LHCN-M2 (cell line): ENCODE data around the gene APBB3. TPM values are rescaled to one million over a fixed set of nuclear protein-coding genes. Genes with fewer than 3 reads are reported as not detected.
A peak's percentile ranks its signal among the peaks of the same experiment; 100 is the strongest.
"Not testable (repeated sequence)": the region's sequence is repeated elsewhere in the genome, so short reads cannot be mapped to it uniquely, and the experiment has no call there.

Source experiments
- DNase-seq: peaks from one replicate; pipeline ENCODE4 v3.0.0-alpha.2; 2012; ENCODE audit warnings: low read depth
- polyA plus RNA-seq: library from polyadenylated mRNA; unstranded; fragments of >200 nt; gene quantifications from one replicate; pipeline ENCODE4 v1.2.1, GENCODE V29; 2012; ENCODE audit warnings: missing spikeins
- total RNA-seq: library from RNA; depleted of rRNA; stranded (reverse); fragments of >200 nt; gene quantifications from 2 replicates; pipeline ENCODE4 v1.2.3, GENCODE V29; 2014; rRNA removed

APBB3 gene, protein sequence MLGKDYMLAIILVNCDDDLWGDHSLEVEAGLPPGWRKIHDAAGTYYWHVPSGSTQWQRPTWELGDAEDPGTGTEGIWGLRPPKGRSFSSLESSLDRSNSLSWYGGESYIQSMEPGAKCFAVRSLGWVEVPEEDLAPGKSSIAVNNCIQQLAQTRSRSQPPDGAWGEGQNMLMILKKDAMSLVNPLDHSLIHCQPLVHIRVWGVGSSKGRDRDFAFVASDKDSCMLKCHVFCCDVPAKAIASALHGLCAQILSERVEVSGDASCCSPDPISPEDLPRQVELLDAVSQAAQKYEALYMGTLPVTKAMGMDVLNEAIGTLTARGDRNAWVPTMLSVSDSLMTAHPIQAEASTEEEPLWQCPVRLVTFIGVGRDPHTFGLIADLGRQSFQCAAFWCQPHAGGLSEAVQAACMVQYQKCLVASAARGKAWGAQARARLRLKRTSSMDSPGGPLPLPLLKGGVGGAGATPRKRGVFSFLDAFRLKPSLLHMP
- total RNA-seq, result 17.2 and 19.4 TPM in 2 replicates
- 11.6 TPM for polyA plus RNA-seq

DNA sequence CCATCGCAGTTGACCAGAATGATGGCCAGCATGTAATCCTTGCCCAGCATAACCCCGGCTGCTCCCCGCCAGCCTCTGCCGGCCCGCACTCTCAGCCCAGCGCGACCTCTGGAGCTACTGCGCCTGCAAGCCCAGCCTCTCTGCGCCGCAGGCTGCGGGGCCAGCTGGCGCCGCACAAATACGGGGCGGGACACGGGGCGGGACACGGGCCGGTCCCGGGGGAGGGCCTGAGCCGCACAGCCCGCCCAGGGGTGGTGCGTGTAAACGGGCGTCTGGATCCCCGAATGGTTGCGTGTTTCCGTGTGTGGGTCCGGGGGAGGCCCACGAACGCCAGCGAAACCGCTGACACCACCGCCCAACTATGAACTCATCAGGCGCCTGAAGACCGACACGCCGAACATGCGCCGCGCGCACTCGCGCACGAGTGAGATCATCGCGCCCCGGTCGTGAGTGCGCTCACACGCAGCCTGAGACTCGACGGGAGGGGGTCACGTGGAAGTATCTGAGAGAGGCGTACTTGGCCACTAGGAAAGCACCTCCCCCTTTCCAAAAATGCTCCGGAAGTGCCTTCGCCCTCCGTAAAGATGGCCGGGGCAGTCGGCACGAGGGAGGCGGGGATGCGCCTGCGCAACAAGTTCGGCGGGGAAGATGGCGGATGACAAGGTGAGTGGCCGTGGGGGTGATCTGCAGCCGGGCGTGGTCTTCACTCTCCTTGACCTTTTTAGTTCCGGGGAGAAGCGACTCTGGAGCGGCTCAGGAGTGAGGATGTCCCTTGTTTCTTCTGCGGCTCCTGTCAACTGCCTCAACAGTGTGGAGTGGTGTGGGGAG lies at the start of gene APBB3, which contains the start of gene SLC35A4:
APBB3 (minus strand) TSS at position 403 of the 828 bp plus-strand sequence; CDS start at position 50, 353 bp downstream.
SLC35A4 (plus strand) TSS at position 633 of the 828 bp plus-strand sequence. CDS start 2,342 bp downstream, outside the sequence.
- DNase-seq, result peak; percentile 99

DNA sequence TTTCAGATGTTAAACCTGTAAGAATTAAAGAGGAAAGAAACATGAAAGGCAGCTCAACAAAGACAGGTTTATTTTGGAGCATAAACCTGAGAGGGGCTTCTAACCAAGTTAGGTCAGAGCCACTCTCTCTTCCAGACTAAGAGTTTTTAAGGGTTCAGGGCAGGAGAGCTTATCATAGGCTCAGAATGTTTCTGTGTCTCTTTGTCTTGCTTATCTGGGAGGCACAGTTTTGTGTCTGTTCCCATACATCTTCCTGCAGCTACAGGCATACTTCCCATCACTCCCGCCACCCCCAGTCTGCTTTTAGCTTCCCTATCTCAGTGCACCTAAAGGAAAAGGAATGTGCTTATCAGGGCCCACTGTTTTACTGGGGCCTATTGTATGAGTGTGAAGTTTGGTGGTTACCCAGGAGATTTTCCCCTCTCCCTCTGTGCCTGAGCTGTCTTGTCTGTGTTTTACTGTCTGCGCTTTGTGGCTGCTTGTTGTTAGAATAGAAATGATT lies 46.7 kb upstream of the APBB3 start:
- no peak for DNase-seq

DNA sequence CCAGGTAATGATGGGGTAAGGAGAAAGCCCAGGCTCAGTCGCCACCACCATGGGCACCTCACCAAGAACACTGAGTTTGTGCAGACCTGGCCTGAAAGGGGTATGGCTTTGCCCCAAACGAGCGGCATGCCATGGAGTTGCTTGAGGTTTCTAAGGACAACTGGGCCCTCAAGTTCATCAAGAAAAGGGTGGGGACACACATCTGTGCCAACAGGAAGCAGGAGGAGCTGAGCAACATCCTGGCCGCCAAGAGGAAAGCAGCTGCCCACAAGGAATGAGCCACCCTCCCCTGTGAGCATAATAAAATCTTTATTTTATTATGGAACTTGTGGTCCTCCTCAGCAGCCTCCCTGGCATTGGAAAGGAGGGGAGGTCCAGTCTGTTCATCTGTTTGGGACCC lies 44.7 kb upstream of the APBB3 start:
- peak; percentile 60 for DNase-seq

DNA sequence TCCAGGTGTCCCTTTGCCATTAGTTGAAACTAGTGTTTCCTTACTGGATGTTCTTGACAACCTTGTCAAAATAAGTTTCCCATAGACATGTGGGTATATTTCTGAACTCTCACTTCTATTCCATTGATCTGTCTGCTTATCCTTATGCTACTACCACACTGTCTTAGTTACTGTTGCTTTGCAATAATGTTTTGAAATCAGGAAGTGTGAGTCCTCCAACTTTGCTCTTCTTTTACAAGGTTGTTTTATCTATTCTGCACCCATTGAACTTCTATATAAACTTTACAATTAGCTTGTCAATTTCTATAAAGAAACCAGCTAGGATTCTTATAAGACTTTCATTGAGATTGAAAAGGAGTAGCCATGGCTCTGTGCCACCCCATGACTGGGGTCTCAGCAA lies 44.3 kb upstream of the APBB3 start:
- DNase-seq, result no peak

DNA sequence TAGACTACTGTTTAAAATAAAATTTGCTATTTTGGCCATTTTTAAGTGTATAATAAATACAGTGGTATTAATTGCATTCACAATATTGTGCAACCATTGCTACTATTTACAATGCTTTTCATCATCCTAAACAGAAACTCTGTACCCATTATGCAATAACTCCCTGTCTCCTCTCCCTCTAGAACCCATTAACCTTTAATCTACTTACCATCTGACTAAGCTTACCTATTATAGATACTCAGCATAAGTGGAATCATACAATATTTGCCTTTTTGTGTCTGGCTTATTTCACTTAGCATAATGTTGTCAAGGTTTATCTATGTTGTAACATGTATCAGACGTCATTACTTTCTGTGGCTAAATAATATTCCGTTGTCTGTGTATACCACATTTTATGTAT lies 42.6 kb upstream of the APBB3 start:
- DNase-seq, result no peak

DNA sequence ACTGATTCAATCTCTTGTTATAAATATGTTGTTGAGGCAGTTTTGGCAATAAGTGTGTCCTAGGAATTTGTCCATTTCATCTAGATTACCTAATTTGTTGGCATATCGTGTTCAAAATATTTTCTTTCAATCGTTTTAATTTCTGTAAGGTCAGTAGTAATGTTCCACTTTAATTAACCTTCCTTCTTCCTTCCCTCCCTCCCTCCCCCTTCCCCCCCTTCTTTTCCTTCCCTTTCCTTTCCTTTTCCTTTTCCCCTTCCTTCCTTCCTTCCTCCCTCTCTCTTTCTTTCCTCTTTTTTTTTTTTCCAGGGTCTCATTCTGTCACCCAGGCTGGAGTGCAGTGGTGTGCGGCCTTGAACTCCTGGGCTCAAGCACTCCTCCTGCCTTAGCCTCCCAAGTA lies 41.5 kb upstream of the APBB3 start:
- DNase-seq, result no peak

DNA sequence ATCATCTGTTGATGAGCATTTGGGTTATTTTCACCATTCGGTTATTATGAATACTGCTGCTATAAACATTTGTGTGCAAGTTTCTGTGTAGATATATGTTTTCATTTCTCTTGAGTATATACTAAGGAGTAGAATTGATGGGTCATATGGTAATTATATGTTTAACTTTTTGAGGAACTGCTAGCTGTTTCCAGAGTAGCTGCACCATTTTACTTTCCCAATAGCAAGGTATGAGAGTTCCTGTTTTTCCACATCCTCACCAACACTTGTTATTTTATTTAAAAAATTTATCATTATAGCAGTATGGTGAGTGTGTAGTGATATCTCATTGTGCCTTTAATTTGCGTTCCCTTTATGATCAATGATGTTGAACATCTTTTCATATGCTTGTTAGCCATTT lies 39.3 kb upstream of the APBB3 start:
- DNase-seq, result no peak

DNA sequence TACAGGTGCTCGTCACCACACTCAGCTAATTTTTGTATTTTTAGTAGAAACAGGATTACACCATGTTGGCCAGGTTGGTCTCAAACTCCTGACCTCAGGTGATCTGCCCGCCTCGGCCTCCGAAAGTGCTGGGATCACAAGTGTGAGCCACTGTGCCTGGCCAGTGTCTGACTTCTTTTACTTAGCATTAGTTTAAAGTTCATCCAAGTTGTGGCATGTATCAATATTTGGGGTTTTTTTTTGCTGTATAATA lies 39.0 kb upstream of the APBB3 start:
- DNase-seq, result not testable (repeated sequence)

DNA sequence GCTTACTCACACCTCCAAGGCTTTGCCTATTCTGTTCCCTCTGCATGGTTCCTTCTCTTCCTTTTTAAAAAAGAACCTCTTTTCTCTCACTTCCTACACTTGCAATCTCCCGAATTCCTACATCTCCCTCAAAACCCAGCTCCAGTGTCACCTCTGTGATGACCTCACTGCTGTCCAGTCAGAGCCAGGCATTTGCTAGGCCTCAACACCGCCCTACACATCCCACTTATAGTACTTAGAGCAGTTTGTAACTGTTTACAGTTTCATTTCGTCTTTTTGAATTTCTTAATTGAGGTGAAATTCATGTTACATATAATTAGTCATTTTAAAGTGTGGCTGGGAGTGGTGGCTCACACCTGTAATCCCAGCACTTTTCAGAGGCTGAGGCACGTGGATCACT lies 37.7 kb upstream of the APBB3 start:
- peak; percentile 1 for DNase-seq

DNA sequence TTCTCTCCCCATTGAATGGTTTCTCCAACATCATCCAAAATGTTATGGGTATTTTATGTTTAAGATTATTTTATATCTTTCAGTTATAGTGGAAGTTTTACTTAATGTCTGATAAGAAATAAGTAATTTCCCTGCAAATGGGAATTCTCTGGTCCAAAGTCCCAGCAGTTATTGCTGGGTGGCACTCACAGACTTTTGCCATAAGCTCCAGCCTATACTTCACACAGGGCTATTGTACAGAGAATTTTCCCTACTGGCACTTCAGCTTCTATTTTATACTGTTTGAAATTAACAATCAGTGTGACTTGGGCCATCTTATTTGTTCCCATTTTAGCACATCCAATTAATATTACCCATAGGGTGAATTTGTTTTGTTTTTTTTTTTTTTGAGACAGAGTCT lies 35.7 kb upstream of the APBB3 start:
- DNase-seq, result no peak

DNA sequence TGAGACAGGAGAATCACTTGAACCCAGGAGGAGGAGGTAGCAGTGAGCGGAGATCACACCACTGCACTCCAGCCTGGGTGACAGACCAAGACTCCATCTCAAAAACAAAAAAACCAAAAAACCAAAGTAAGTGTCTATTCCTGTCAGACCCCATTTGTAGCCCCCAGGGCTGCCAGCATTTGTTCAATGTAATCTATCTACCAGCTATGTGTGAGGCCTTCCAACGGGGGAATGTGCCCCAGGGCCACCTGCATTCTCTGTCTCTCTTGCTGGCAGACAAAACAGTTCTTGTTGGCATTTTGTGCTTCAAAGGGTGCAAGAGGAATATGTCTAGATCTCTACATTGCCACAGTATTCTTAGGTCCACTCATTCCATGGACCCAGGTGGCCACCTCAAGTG lies 34.4 kb upstream of the APBB3 start:
- DNase-seq, result no peak

DNA sequence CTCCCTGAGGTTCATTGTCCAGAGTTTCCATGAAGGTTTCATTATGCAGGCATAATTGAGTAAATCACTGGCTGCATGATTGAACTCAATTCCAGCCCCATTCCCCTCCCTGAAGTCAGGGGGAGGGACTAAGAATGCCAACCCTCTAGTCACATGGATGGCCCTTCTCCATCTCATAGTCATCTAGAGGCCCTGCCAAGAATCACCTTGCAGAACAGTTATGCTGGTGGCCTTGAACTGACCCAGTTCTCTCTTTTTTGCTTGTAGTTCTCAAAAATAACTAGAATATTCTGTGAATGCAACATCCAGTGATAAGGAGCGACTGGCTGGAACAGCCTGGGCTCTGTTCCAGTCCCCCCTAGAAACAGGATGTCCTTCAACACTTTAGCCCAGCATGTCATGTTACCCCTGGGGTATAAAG lies 31.9 kb upstream of the APBB3 start:
- no peak for DNase-seq

DNA sequence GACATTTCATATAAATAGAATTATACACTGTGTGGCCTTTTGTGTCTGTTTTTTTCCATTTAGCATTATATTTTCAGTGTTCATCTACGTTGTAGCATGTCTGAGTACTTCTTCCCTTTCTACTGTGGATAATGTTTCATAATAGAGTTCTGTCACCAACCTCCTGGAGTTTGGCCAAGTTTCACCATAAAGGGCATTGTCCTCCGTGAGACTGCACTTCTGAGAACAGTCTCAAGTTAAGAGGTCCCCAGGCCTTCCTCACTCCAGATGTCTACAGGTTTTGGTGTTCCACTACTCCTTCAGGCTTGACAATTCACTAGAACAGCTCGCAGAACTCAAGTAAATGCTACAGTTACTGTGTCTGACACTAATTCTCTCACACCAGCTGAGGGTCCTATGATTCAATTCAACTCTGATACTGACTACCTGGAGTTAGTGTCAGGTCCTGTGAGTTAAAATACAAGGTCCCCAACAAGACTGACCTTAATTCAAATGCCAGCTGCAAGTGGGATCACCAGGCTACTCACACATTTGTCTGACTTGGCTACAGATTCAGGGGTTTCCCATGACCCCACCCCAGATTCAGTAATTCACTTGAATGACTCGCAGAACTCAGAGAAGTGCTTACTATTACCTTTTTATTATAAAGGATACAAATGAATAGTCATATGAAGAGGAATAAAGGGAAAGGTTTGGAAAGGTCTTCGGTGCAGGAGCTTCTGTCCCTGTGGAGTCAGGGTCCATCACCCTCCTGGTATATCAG lies 31.3 kb upstream of the APBB3 start:
- DNase-seq, result no peak

DNA sequence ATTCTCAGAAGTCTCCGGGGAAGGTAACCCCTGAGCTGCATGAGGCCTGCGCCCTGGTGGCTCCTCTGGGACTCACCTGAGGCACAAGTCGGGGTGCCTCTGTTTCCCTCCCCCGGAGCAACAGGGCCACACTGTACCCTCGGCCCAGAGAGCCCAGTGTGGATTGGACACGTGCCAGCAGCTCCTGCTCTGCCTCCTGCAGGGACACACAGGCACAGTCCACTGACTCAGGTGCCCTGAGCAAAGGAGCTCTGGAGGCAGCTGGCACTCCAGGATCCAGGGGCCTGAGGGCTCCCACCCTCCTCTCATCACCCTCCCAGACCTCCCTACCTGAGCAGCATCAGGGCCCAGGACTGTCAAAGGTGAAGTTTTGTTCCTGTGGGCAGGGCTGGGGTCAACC lies 29.8 kb upstream of the APBB3 start:
- DNase-seq, result no peak

DNA sequence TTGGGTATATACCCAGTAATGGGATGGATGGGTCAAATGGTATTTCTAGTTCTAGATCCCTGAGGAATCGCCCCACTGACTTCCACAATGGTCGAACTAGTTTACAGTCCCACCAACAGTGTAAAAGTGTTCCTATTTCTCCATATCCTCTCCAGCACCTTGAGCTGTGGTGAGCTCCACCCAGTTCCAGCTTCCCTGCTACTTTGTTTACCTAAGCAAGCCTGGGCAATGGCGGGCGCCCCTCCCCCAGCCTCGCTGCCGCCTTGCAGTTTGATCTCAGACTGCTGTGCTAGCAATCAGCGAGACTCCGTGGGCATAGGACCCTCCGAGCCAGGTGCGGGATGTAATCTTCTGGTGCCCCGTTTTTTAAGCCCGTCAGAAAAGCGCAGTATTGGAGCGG lies 28.7 kb upstream of the APBB3 start:
- DNase-seq, result not testable (repeated sequence)

DNA sequence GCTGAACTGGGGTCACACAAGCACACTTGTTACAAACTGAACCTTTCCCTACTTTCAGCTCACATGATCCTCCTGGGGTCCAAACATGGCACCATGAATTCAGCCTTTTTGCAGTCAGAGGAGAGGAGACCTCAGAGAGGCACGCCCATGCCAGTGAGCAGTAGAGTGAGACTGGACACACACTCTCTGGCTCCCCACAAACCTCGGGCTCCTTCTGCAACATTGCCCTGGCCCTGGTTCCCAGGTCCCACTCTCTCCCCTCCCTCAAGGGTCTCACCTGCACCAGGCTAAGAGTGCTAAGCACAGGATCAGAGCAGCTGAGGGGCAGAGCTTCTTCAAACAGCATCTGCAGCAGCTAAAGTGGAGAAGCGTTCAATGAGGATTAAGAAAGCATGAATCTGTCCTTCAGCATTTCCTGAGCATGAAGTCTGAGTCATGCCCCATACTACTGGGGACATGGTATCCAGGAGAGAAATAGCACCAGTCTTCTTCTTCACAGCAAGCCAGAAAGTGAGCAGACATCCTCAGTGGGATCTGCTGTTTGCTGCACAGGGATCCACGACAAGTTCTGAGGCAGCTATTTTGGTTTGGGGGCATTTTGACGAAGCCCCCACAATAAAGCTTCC lies 27.5 kb upstream of the APBB3 start:
- peak; percentile 79 for DNase-seq

DNA sequence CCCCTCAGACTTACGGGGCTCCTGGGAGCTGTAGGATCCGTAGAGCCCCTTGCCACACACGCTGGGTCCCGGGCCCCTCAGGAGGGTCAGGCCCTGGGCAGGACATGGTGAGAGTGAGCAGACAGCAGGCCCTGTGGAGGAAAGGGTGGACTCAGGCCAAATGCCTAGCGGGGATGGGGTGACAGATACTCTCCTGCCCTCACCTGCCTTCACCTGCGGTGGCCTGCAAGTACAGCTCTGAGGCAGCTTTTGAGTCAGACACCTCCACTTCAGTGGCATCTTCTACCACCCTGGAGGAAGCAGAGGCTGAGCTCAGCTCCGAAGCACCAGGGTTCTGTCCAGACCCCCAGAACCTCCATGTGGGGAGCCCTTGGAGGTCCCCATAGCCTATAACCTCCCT lies 26.5 kb upstream of the APBB3 start:
- DNase-seq, result no peak

DNA sequence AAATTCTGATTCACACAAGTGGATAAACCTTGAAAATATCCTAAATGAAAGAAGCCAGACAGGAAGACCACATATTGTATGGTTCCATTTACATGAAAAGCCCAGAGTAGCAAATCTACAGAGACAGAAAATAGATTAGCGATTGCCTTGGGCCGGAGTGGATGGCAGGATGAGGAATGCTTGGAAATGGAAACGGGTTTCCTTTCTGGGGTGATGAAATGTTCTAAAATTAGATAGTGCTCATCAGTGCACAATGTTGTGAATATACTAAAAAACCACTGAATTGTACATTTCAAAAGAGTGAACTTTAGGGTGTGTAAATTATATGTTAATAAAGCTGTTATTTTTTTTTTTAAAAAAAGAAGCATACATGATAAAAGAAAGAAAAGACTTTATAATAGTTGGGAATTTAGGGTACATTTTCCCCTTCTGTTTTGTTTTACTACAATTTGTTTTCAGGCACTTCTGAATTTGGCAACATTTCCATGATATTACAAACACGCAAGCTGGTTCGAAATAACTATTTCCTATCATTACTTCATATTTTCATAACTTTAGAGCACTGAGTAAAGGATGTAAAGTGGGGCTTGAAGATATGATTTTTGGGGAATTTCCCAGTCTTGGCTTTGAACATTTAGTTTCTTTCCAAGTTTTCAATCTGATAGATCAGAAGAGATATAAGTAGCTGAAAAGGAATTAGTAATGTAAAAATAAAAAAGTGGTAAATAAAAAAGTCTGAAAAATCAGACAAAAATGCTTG lies 24.1 kb upstream of the APBB3 start:
- peak; percentile 61 for DNase-seq

DNA sequence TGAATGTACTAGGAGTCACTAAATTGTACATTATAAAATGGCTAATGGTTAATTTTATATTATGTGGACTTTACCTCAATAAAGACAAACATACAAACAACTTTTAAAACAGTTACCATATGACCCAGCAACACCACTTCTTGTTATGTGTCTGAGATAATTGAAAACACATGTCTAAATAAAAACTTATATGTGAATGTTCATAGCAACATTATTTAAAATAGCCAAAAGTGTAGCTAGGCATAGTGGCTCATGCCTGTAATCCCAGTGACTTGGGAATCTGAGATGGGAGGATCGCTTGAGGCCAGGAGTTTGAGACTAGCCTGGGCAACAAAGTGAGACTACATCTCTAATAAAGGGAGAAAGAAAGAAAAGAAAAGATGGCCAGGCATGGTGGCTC lies 23.1 kb upstream of the APBB3 start:
- DNase-seq, result no peak

DNA sequence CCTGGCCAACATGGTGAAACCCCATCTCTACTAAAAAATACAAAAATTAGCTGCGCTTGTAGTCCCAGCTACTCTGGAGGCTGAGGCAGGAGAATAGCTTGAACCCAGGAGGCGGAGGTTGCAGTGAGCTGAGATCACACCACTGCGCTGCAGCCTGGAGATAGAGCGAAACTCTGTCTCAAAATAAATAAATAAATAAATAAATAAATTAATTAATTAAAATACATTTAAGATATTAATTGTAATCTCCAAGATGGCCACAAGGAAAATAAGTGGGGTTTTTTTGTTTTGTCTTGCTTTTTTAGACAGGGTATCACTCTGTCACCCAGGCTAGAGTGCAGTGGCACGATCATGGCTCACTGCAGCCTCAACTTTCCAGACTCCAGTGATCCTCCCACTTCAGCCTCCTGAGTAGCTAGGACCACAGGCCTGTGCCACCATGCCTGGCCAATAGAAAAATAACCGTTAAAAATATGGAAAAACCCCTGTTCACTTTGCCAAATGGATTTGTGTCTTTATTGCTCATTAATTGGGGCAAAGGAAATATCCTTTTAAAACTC lies 14.9 kb upstream of the APBB3 start:
- DNase-seq, result not testable (repeated sequence)
